Measurements from ENCODE around the gene RERE.

RERE gene

DNA sequence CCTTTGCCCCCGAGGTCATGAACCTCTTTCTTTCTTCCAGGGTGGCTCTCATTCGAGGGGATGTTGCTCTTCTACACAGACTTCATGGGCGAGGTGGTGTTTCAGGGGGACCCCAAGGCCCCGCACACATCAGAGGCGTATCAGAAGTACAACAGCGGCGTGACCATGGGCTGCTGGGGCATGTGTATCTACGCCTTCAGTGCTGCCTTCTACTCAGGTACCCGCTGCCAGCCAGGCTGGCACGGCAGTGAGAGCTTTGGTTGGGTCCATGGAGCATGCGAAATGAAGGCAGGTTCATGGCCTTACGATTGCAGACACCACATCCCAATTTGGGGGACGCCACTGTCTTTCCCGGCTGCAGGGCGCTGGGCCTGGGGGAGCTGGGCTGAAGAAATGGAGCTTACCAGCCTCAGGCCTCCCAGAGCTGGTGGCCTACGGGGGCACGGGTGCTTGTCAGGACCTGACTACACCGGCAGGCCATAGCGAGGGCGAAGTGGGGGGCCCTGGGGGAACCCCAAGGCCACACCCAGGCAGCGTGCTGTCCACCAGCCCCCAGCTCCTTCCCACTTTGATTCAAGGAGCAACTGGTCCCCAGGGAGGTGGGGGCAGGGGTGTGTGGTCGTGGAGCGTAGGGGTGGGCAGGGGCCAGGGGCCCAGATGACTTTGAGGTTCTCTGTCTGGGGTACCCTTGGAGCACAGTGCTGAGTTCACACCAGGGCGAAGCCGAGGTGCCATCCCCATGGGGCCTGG, 479.5 kb downstream of the RERE start:
- Histone ChIP-seq H3K36me3 (ENCODE audit: control insufficient read depth, insufficient read depth, low read length) (peaks cover 2% of the 10 kb centered on the region), H3K4me1 (ENCODE audit: control insufficient read depth, insufficient read depth, low read length) (peaks cover 2% of the 10 kb centered on the region), H3K27ac (ENCODE audit: low read depth, low read length) (no peak overlapping the region)

DNA sequence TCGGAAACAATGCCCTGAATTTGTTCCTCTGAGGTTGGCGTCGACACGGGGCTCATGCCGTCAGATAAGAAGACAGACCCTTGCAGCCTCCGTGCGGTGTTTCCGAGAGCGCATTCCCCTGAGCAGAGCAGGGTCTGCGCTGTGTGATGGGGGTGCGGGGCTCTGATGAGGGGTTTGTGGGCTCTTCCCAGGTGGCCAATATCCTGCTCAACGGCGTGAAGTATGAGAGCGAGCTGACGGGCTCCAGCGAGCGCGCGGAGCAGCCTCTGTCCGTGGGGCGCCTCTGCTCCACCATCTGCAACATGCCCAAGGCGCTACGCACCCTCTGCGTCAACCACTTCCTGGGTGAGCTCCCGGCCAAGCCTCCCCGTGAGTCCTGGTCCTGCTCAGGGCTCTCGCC, 482.2 kb downstream of the RERE start:
- peaks cover 2% of the 10 kb centered on the region for H3K36me3 ChIP-seq (ENCODE audit: control insufficient read depth, insufficient read depth, low read length)
- no peak overlapping the region for H3K9ac ChIP-seq (ENCODE audit: low read length)
- no peak overlapping the region for H3K4me3 ChIP-seq (ENCODE audit: low read length)
- no peak overlapping the region for H3K27ac ChIP-seq (ENCODE audit: low read depth, low read length)
- H3K4me1 ChIP-seq (ENCODE audit: control insufficient read depth, insufficient read depth, low read length), result no peaks in the 10 kb centered on the region
- no peaks in the 10 kb centered on the region for H3K27me3 ChIP-seq (ENCODE audit: control insufficient read depth, insufficient read depth, low read length)

More for the DNA sequence above, 479.5 kb downstream of the RERE start:
- H3K27me3 ChIP-seq (ENCODE audit: control insufficient read depth, insufficient read depth, low read length), result no peaks in the 10 kb centered on the region
- H3K4me3 ChIP-seq (ENCODE audit: low read length), result no peak overlapping the region
- no peak overlapping the region for H3K9ac ChIP-seq (ENCODE audit: low read length)

DNA sequence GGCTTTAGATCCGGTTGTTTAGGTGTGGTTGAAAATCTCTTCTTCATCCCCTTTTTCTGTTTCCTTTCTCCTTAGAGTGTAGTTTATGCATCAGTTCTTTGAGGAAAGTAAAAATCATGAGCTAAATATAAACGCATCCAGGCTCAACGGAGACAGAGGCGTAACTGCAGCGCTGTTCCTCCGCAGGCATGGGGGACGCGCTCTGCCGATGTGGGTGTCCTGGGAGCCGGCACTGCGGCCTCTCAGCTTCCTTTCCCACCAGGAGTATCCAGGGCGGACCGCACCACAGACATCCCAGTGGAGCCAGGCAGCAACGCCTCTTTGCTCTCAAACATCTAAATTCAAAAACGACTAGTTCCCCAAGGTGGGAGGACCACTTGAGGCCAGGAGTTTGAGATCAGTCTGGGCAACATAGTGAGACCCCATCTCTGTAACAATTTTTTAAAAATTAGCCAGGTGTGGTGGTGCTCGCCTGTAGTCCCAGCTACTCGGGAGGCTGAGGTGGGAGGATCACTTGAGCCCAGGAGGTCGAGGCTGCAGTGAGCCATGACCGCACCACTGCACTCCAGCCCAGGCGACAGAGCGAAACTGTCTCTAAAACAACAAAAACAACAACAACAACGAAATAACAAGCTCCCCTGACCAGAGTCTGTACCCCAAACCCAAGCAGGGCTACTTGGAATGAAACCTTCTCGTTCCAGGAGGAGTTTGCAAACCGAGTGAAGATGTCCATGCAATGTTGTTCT, 483.2 kb downstream of the RERE start:
- no peaks in the 10 kb centered on the region for H3K4me1 ChIP-seq (ENCODE audit: control insufficient read depth, insufficient read depth, low read length)
- no peak overlapping the region for H3K27ac ChIP-seq (ENCODE audit: low read depth, low read length)
- H3K4me3 ChIP-seq (ENCODE audit: low read length), result no peak overlapping the region
- peaks cover 2% of the 10 kb centered on the region for H3K36me3 ChIP-seq (ENCODE audit: control insufficient read depth, insufficient read depth, low read length)
- H3K9ac ChIP-seq (ENCODE audit: low read length), result no peak overlapping the region
- no peaks in the 10 kb centered on the region for H3K27me3 ChIP-seq (ENCODE audit: control insufficient read depth, insufficient read depth, low read length)

DNA sequence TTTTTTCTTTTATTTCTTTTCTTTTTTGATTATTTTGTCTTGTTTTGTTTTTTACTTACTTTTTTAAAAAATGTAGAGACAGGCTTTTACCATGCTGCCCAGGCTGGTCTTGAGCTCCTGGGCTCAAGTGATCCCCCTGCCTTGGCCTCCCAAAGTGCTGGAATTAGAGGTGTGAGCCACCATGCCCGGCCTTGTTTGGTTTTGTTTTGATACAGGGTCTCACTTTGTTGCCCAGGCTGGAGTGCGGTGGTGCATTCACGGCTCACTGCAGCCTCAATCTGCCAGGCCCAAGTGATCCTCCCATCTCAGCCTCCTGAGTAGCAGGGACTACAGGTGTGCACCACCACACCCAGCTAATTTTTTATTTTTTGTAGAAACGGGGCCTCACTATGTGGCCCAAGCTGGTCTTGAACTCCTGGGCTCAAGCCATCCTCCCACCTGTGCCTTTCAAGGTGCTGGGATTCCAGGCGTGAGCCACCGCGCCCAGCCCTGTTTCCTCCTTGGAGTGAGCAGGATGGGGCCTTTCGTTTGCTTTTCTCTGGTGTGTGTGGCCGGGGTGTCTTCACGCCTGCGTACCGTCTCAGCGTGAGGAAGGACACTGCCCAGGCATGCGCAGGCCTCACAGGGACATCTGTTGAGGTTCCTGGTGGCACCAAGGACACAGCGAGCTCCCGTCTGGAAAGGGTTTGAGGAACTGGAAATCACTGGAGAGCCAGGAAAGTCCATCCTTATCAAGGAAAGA, 484.0 kb downstream of the RERE start:
- Histone ChIP-seq H3K4me1 (ENCODE audit: control insufficient read depth, insufficient read depth, low read length) (no peaks in the 10 kb centered on the region), H3K4me3 (ENCODE audit: low read length) (no peak overlapping the region), H3K36me3 (ENCODE audit: control insufficient read depth, insufficient read depth, low read length) (peaks cover 2% of the 10 kb centered on the region), H3K27me3 (ENCODE audit: control insufficient read depth, insufficient read depth, low read length) (no peaks in the 10 kb centered on the region), H3K9ac (ENCODE audit: low read length) (no peak overlapping the region), H3K27ac (ENCODE audit: low read depth, low read length) (no peak overlapping the region)

DNA sequence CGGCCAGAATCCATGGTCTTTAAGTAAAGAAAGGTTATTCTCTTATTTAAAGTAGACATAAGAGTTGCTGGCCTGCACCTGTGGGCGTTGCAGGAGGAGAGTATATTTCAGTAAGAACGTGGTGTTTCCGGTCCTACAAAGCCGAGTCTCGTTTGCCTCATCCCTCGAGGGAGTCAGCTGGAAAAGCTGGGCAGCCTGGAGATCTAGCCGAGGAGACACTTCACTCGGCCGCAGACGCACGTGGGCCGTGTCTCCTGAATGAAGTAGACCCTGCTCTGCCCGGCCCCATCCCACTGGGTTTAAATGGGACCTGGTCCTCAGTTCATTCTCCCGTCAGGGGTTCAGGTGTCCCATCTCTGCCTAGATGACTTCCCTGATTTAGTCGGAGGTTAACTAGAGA, 484.6 kb downstream of the RERE start:
- no peaks in the 10 kb centered on the region for H3K27me3 ChIP-seq (ENCODE audit: control insufficient read depth, insufficient read depth, low read length)
- no peak overlapping the region for H3K4me3 ChIP-seq (ENCODE audit: low read length)
- no peak overlapping the region for H3K27ac ChIP-seq (ENCODE audit: low read depth, low read length)
- peaks cover 2% of the 10 kb centered on the region for H3K36me3 ChIP-seq (ENCODE audit: control insufficient read depth, insufficient read depth, low read length)
- no peaks in the 10 kb centered on the region for H3K4me1 ChIP-seq (ENCODE audit: control insufficient read depth, insufficient read depth, low read length)
- no peak overlapping the region for H3K9ac ChIP-seq (ENCODE audit: low read length)

DNA sequence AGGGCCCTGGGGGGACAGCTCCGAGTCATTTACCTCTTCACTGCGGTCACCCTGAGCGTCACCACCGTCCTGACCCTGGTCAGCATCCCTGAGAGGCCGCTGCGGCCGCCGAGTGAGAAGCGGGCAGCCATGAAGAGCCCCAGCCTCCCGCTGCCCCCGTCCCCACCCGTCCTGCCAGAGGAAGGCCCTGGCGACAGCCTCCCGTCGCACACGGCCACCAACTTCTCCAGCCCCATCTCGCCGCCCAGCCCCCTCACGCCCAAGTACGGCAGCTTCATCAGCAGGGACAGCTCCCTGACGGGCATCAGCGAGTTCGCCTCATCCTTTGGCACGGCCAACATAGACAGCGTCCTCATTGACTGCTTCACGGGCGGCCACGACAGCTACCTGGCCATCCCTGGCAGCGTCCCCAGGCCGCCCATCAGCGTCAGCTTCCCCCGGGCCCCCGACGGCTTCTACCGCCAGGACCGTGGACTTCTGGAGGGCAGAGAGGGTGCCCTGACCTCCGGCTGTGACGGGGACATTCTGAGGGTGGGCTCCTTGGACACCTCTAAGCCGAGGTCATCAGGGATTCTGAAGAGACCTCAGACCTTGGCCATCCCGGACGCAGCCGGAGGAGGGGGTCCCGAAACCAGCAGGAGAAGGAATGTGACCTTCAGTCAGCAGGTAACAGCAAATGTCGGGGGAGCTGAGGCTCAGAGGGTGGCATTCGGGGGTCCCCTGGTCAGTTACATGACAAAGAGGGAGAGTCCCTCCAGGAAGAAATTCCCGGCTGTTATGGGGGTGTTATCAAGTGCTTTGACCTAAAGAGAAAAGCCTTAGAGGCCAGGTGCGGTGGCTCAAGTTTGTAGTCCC, 486.9 kb downstream of the RERE start:
- Histone ChIP-seq H3K9ac (ENCODE audit: low read length) (no peak overlapping the region), H3K27me3 (ENCODE audit: control insufficient read depth, insufficient read depth, low read length) (no peaks in the 10 kb centered on the region), H3K36me3 (ENCODE audit: control insufficient read depth, insufficient read depth, low read length) (no peaks in the 10 kb centered on the region), H3K4me3 (ENCODE audit: low read length) (no peak overlapping the region), H3K4me1 (ENCODE audit: control insufficient read depth, insufficient read depth, low read length) (no peaks in the 10 kb centered on the region), H3K27ac (ENCODE audit: low read depth, low read length) (no peak overlapping the region)

DNA sequence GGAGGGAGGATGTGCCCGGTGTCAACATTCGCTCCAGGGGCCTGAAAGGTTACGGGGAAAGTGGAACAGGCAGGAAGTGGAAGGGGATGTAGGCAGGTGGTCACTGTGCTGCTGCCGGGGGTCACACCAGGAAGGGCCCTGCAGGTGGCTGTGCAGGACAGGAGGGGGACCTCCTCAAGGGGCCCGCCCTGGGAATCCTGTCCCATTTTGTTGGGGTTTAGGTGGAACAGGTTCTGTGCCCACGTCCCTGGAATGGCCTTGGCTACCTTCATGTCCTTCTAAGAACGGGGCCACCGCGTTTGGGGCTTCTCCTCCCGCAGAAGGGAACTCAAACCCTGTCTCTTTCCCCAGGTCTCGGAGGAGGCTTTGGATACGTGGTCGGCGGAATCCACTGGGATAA, 487.6 kb downstream of the RERE start:
- Histone ChIP-seq H3K9ac (ENCODE audit: low read length) (no peak overlapping the region), H3K27ac (ENCODE audit: low read depth, low read length) (no peak overlapping the region), H3K36me3 (ENCODE audit: control insufficient read depth, insufficient read depth, low read length) (no peaks in the 10 kb centered on the region), H3K4me1 (ENCODE audit: control insufficient read depth, insufficient read depth, low read length) (no peaks in the 10 kb centered on the region), H3K4me3 (ENCODE audit: low read length) (no peak overlapping the region), H3K27me3 (ENCODE audit: control insufficient read depth, insufficient read depth, low read length) (no peaks in the 10 kb centered on the region)

DNA sequence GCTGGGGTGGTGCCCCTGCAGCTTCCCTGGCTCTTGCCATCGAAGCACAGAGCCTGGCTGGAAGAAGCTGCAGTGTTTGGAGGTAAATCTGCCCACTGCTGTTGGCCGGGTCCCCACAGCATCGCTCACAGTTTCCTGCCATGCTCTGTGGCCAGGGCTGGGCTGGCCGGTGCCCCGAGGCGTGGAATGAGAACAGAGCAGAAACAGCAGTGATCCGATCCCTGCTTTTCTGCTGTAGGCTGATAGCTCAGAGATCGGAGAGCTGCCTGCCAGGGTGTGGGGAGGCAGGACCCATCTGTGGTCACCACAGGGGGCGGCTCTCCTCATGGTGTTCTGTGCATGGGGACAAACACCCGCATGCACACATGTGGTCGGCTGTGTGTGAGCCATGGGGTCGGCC, 488.0 kb downstream of the RERE start:
- no peaks in the 10 kb centered on the region for H3K36me3 ChIP-seq (ENCODE audit: control insufficient read depth, insufficient read depth, low read length)

DNA sequence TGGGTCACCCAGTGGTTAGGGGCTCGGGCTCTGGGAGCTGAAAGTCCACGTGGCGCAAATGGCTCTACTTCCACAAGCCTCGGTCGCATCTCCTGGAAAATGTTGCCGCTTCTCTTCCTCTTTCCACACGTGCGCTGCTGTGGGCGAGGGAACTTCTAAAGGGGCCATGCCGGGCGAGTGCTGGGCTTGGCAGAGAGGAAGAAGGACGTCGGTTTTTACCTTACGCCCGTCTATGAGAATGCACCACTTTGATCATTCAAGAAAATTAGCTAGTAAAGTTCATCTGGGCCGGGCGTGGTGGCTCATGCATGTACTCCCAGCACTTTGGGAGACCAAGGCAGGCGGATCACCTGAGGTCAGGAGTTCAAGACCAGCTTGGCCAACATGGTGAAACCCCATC, 489.2 kb downstream of the RERE start:
- Histone ChIP-seq H3K27me3 (ENCODE audit: control insufficient read depth, insufficient read depth, low read length) (no peaks in the 10 kb centered on the region), H3K27ac (ENCODE audit: low read depth, low read length) (no peak overlapping the region), H3K9ac (ENCODE audit: low read length) (no peak overlapping the region), H3K36me3 (ENCODE audit: control insufficient read depth, insufficient read depth, low read length) (no peaks in the 10 kb centered on the region), H3K4me3 (ENCODE audit: low read length) (no peak overlapping the region), H3K4me1 (ENCODE audit: control insufficient read depth, insufficient read depth, low read length) (no peaks in the 10 kb centered on the region)

More for the DNA sequence above, 488.0 kb downstream of the RERE start:
- Histone ChIP-seq H3K4me1 (ENCODE audit: control insufficient read depth, insufficient read depth, low read length) (no peaks in the 10 kb centered on the region), H3K27me3 (ENCODE audit: control insufficient read depth, insufficient read depth, low read length) (no peaks in the 10 kb centered on the region), H3K27ac (ENCODE audit: low read depth, low read length) (no peak overlapping the region), H3K4me3 (ENCODE audit: low read length) (no peak overlapping the region), H3K9ac (ENCODE audit: low read length) (no peak overlapping the region)

DNA sequence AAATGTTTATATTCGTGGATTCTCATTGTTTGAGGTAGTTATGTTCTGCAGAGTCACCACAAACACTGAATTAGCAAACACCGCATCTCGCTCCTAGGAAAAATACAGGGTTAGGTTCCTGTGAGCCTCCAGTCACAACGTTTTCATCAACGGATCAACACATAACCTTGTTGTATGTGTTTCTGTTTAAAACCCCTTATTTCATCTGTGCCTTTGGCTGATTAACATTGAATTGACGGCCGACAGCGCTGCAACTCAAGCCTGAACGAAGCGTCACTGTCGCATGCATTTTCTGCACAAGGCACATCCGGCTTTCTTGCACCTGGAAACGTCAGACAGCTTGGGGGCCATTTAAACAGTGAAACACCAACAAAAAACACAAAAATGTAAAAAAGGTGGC, 491.2 kb downstream of the RERE start:
- H3K36me3 ChIP-seq (ENCODE audit: control insufficient read depth, insufficient read depth, low read length), result no peaks in the 10 kb centered on the region
- no peak overlapping the region for H3K4me3 ChIP-seq (ENCODE audit: low read length)
- no peak overlapping the region for H3K9ac ChIP-seq (ENCODE audit: low read length)
- H3K4me1 ChIP-seq (ENCODE audit: control insufficient read depth, insufficient read depth, low read length), result no peaks in the 10 kb centered on the region
- no peak overlapping the region for H3K27ac ChIP-seq (ENCODE audit: low read depth, low read length)
- H3K27me3 ChIP-seq (ENCODE audit: control insufficient read depth, insufficient read depth, low read length), result no peaks in the 10 kb centered on the region

DNA sequence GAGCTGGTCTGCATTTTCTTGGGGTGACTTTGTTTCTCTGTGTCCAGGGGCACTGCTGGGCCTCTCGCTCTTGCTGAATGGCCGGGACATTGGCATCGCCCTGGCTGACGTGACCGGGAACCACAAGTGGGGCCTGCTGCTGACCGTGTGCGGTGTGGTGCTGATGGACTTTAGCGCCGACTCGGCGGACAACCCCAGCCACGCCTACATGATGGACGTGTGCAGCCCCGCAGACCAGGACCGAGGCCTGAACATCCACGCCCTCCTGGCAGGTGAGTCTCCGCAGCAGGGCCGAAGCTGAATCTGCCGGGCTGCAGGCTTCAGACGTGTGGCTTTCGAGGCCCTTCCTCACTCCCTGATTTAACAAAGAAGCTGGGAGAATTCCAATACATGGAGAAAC, 491.7 kb downstream of the RERE start:
- Histone ChIP-seq H3K9ac (ENCODE audit: low read length) (no peak overlapping the region), H3K27me3 (ENCODE audit: control insufficient read depth, insufficient read depth, low read length) (no peaks in the 10 kb centered on the region), H3K4me3 (ENCODE audit: low read length) (no peak overlapping the region), H3K4me1 (ENCODE audit: control insufficient read depth, insufficient read depth, low read length) (no peaks in the 10 kb centered on the region), H3K36me3 (ENCODE audit: control insufficient read depth, insufficient read depth, low read length) (no peaks in the 10 kb centered on the region), H3K27ac (ENCODE audit: low read depth, low read length) (no peak overlapping the region)

All from rectal smooth muscle tissue (tissue), 1 donor.